GM20000 (cell line): ENCODE results near the gene RAB6B.

Experiments
- DNase-seq: peaks from one replicate; pipeline ENCODE4 v3.0.0; 2012; ENCODE audit warnings: low spot score
- CTCF ChIP-seq: IDR thresholded peaks from 2 replicates; pipeline ENCODE4 v1.5.1; 2012; ENCODE audit warnings: mild to moderate bottlenecking, control low read depth; ENCODE audit errors: extremely low read depth, missing control alignments

RAB6B gene

GRCh38 chr3:133872781-133873180 lies 22.9 kb downstream of the RAB6B start:
- DNase-seq = no peak
- TF ChIP-seq CTCF = no peak

GRCh38 chr3:133872161-133872560 lies 23.5 kb downstream of the RAB6B start:
- DNase-seq = no peak
- no peak for TF ChIP-seq CTCF

- TF ChIP-seq CTCF = no peak
- DNase-seq = no peak
Observed at GRCh38 chr3:133871368-133872090, 24.2 kb downstream of the RAB6B start.

- DNase-seq = no peak
- TF ChIP-seq CTCF = no peak
Observed at GRCh38 chr3:133870822-133871221, 24.9 kb downstream of the RAB6B start.

- no peak for DNase-seq
- no peak for TF ChIP-seq CTCF
Observed at GRCh38 chr3:133869586-133869985, 26.1 kb downstream of the RAB6B start.

GRCh38 chr3:133868758-133869475 lies 26.8 kb downstream of the RAB6B start:
- TF ChIP-seq CTCF = no peak
- DNase-seq = no peak

- DNase-seq = no peak
- no peak for TF ChIP-seq CTCF
Observed at GRCh38 chr3:133868186-133868585, 27.5 kb downstream of the RAB6B start.
